GM18873 (cell line): ENCODE data around the gene FOXP2.

Source experiments
- ATAC-seq: cut with Tn5 transposase; IDR thresholded peaks from one replicate; pipeline ENCODE4 v1.9.1; 2021; ENCODE audit warnings: mild to moderate bottlenecking, moderate library complexity, moderate number of reproducible peaks; ENCODE audit not compliant: unreplicated experiment, low FRiP score

The FOXP2 gene

GRCh38 chr7:114700247-114700928, 285.8 kb downstream of the FOXP2 start:
- ATAC-seq, result no peak

- ATAC-seq, result no peak
Measured at GRCh38 chr7:114703677-114704076, 289.1 kb downstream of the FOXP2 start.

DNA sequence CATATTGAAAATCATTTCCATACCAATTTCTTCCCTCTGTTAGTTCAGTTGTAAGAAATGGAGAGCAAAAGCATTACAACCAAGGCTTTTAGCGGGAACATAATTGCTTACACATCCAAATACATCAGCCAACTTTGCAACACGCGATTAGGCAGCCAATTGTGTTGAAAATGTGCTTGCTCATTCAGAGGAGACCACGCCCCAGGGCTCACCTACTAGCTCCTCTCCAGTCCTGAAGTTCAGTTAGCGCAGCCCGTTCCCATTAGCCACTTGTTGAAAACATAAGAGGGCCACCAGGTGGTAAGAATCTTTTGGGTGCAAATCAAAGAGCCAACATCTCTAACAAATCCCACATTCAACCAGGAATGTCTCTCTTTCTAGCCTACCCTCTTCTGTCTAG, 294.0 kb downstream of the FOXP2 start:
- no peak for ATAC-seq

- ATAC-seq, result no peak
Measured at GRCh38 chr7:114710499-114710898, 295.9 kb downstream of the FOXP2 start.

GRCh38 chr7:114711241-114711640, 296.6 kb downstream of the FOXP2 start:
- no peak for ATAC-seq

DNA sequence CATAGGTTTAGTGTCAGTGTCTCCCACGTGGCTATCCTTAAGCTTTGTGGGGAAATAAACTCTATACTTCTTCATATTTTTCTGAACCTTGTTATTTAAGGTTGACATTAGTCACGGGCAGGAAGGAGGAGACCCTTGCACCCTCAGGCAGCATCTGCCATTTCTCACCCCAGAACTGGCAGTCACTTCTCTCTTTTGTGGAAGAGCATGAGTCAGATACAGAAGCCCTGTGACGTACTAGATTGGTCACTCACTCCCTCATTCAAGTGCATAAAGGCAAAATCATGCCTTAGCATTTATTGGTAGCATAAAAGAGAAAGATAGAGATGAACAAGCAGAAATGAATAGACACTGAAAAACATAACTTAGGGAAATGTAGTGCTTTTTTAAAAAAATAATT, 301.3 kb downstream of the FOXP2 start:
- ATAC-seq, result no peak

- no peak for ATAC-seq
Measured at GRCh38 chr7:114718861-114719260, 304.2 kb downstream of the FOXP2 start.

DNA sequence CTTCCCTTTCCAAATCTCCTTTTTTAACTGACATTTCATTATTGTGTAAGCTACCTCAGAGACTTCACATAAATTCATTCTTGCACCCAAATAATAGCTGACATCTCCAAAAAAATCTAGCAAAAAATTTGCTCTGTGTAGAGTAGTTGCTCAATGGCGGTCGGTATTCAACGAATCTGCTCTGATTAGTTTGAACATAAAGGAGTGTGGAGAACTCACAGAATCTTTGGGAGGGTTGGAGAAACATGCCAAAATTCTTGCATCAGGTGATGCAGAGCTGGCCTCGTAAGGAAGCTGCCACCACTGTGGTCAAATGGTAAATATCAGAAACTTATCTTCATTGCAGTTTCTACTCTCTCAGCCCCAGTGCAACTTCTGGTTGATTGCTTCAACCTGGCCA, 306.1 kb downstream of the FOXP2 start:
- ATAC-seq, result no peak

- ATAC-seq, result no peak
Measured at GRCh38 chr7:114722562-114722961, 307.9 kb downstream of the FOXP2 start.

- no peak for ATAC-seq
Measured at GRCh38 chr7:114723308-114723707, 308.7 kb downstream of the FOXP2 start.

DNA sequence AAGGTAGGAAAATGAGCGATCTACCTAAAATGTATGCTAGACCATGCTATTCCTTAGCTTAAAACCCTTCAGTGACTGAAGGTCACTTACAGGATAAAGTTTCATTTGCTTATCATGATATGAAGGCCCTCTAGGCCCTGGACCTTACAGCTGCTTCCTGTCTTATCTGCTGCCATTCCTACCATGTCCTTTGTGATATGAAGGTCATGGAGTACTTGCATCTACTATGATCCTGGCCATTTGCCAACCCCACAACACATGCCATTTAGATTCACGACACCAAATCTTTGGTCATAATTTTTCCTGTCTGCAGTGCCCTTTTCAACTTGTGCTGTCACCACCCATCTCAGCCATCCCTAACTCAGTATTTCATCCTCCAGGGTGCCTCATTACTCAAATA, 325.5 kb downstream of the FOXP2 start:
- ATAC-seq, result no peak

DNA sequence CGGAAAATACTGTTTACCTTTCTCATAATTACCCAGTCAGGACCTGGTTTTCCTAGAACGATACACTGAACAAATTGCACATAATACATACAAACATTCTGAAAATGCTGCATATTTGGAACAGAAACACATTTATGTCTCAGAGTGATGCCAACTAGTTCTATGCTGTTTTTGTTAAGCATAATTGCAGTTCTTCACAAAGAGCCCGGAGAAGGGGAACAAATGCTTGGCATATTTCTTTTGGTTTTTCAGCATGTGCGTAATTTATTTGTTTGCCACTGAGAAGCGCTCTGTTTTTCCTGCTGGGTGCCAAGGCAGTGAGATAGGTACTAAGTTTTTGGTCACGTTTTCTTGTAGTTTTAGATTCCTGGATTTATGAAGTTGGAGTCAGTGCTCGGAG, 326.3 kb downstream of the FOXP2 start:
- no peak for ATAC-seq

- ATAC-seq, result no peak
Measured at GRCh38 chr7:114741911-114742310, 327.3 kb downstream of the FOXP2 start.
